ENCODE data around the gene HLA-DQA1.

DNA sequence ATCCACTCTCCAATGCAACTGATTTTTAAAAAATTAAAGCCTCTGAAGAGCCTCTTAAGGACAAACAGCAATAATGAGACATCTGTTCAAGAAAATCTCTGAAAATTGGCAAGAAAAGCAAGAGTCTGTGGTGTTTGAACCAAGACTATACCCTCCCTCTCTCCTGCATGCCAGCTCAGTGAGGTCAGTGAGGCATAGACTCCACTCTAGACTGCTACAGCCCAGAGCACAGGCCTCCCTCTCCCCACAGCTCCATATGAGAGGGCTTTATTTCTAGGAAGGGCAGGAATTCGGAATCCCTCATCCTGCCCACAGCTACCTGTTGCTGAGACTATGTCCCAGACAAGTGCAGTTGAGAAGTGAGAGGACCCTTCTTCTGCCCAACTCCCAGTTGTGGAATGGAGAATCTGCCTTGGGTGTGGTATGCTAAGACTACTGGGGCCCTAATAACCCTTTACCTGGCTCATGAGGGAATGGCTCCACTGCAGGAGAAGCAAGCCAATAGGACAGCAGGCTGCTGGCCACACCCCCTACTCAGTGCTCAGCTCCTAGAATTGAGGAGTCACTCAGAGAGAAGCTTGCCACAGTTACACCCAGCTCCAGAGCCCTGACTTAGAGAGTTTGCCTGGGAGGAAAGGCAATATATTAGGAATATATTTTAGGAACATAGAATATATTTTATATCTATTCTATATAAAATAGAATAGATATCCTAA is 22.7 kb upstream of the HLA-DQA1 start:
- TF ChIP-seq, protein P1, sequence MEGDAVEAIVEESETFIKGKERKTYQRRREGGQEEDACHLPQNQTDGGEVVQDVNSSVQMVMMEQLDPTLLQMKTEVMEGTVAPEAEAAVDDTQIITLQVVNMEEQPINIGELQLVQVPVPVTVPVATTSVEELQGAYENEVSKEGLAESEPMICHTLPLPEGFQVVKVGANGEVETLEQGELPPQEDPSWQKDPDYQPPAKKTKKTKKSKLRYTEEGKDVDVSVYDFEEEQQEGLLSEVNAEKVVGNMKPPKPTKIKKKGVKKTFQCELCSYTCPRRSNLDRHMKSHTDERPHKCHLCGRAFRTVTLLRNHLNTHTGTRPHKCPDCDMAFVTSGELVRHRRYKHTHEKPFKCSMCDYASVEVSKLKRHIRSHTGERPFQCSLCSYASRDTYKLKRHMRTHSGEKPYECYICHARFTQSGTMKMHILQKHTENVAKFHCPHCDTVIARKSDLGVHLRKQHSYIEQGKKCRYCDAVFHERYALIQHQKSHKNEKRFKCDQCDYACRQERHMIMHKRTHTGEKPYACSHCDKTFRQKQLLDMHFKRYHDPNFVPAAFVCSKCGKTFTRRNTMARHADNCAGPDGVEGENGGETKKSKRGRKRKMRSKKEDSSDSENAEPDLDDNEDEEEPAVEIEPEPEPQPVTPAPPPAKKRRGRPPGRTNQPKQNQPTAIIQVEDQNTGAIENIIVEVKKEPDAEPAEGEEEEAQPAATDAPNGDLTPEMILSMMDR (IDR thresholded peaks at IDR 0.05; ENCODE audit: insufficient read depth, low read length, poor library complexity, severe bottlenecking), result no peak
- no peak for TF ChIP-seq EZH2phosphoT487 (conservative IDR thresholded peaks at IDR 0.05; ENCODE audit: low read length)
